ENCODE data around the gene UMOD.
"Not testable (repeated sequence)": the region's sequence is repeated elsewhere in the genome, so short reads cannot be mapped to it uniquely, and the experiment has no call there.

The UMOD gene

GRCh38 chr16:20321051-20321450, 31.5 kb downstream of the UMOD start:
- not testable (repeated sequence) for DNase-seq (ENCODE audit: low read depth)

- no peak for DNase-seq (ENCODE audit: low read depth)
Observed at GRCh38 chr16:20320592-20320991, 31.9 kb downstream of the UMOD start.

DNA sequence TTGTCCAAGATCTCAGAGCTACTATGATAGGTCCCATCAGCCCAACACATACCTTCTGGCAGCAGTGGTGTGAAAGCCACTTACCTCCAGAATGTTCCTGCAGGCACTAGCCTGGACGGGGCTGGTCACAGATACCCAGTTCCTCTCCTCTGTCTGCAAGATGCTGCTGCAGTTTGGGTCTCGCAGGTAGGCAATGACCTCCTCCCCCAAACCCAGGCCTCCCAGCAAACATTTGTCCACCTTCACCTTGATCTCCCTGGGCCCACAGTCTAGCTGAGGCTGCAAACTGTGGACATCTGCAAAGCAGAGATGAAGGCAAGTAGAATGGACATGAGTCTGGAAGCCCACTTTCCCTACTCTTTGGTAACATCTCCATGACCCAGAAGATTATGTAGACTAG, 32.3 kb downstream of the UMOD start:
- no peak for DNase-seq (ENCODE audit: low read depth)

GRCh38 chr16:20319406-20319805, 33.1 kb downstream of the UMOD start:
- no peak for DNase-seq (ENCODE audit: low read depth)

- DNase-seq (ENCODE audit: low read depth): no peak
Observed at GRCh38 chr16:20318437-20318836, 34.1 kb downstream of the UMOD start.

- no peak for DNase-seq (ENCODE audit: low read depth)
Observed at GRCh38 chr16:20318006-20318405, 34.5 kb downstream of the UMOD start.

DNA sequence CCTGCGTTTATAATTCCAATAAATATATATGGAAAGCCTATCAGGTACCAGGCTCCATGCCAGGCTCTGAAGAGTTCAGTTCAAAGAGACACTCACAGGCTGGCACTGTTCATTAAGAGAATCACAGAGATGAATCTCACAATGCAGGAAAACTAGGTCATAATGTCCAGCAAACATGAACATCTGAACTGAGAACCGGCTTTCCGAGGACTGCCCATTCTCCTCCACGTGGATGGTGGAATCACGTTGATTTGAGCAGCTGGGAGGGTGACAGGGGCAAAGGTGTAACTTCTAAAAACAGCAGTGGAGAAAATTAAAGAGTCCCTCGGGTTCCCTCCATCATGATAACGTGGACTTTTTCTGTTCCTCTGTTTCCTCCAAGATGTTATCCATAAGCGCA, 35.4 kb downstream of the UMOD start:
- DNase-seq (ENCODE audit: low read depth): no peak

- no peak for DNase-seq (ENCODE audit: low read depth)
Observed at GRCh38 chr16:20316715-20317114, 35.8 kb downstream of the UMOD start.

DNA sequence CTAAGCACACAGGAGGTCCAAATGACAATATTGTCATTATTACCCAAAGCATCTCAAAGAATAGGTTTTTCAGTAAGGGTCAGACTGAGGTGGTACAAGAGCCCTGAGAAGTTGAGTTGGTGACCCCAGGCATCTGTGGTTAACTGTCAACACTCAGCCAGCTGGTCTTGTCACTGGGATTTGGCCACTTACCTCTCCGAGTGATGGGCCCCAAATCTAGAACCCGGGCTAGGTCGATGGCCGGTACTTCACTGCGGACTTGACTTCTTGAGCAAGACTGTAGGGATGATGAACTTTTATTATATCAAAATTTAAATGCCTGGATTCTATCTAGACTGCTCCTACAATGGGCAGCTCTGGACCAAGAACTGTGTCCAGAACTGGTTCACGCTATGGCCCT, 36.8 kb downstream of the UMOD start:
- no peak for DNase-seq (ENCODE audit: low read depth)

- DNase-seq (ENCODE audit: low read depth): no peak
Observed at GRCh38 chr16:20314575-20314974, 37.9 kb downstream of the UMOD start.

- no peak for DNase-seq (ENCODE audit: low read depth)
Observed at GRCh38 chr16:20313741-20314140, 38.8 kb downstream of the UMOD start.

GRCh38 chr16:20312536-20313095, 39.9 kb downstream of the UMOD start:
- DNase-seq (ENCODE audit: low read depth): not testable (repeated sequence)

GRCh38 chr16:20311548-20311947, 41.0 kb downstream of the UMOD start:
- no peak for DNase-seq (ENCODE audit: low read depth)

GRCh38 chr16:20310421-20311395, 41.8 kb downstream of the UMOD start:
- DNase-seq (ENCODE audit: low read depth): no peak

DNA sequence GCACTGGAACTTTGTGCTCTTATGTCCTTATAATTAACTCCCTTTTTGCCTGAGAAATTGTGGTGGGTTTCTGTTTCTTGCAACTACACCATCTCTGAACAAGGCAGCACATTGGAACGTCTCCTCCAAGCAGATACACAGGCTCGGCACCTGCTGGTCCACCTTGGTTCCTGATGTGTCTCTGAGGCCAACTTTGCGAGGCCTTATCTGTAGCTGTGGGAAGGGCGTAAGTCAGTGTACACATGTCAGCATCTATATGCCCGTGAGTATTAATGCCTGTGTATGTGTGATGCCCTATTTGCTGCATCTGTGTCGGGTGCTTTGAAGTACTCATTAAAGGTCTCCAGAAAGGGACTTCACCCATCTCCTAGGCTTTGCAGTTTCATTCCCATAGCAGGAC, 42.7 kb downstream of the UMOD start:
- DNase-seq (ENCODE audit: low read depth): no peak

DNA sequence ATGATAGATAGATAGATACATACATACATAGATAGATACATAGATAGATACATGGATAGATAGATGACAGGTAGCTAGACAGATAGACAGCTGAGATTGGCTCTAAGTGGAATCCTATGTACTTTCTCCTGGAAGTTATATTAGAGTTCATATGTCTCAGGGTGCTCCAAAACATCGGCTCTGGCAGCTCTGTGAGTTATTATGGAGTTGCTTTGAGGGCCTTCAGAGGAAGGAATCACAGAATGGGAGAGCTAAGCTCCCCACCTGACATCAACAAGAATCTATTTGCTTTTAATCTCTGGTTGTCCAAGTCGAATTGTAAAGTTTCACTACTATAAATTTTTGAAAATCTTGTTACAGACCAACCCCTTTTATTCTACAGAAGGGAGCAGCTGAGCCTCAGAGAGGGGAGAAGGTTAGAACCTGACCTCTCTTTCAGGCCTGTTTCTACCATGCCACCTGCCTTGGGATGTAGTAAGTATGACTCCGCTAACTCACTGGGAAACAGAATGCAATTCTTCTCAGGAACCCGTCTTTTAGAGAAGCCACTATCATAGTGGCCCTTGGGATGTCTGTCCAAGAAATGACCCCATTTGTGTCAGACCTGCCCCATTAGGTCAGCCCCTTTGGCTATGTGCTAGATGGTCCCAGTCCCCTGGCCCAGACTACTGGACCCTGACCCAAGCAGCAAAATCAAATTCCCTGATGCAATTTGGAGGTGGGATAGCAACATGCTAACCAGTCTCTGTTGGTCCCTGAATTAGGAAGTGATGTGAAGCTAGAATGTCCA, 43.5 kb downstream of the UMOD start:
- DNase-seq (ENCODE audit: low read depth): no peak

DNA sequence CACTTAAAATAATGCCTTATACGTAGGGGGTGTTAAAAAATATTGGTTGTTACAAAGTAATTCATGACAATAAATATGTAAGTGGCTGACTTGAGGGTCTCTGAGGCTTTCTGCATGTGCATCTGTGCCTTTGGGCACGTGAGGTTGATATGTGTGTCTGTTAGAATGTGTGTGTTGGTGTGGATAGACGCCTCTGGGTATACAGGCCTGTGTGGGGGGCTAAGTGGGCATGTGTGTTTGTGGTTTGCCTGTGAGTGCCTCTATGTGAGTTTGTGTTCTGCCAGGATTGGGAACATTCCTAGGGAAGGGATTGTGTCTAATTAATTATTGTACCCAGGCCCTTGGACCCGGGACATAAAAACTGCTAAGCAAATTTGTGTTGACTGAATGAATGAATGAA, 44.2 kb downstream of the UMOD start:
- DNase-seq (ENCODE audit: low read depth): no peak

DNA sequence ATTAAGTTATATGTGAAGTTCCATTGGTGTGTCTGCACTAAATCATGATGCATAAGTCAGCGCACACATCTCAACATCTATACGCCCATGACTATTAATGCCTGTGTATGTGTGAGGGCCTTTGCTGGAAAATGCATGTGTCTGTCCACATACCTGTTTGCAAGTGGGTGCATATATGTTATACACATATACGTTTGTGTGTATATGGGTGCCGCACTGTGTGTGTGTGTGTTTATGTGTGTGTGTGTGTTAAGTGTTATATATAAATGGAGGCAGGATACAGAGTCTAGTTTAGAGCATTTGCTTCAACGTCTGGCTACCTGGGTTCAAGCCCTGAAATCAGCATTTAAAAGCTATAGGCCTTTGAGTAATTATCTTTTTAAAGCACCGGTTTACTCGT, 44.7 kb downstream of the UMOD start:
- DNase-seq (ENCODE audit: low read depth): no peak

- no peak for DNase-seq (ENCODE audit: low read depth)
Observed at GRCh38 chr16:20307240-20307671, 45.3 kb downstream of the UMOD start.

DNA sequence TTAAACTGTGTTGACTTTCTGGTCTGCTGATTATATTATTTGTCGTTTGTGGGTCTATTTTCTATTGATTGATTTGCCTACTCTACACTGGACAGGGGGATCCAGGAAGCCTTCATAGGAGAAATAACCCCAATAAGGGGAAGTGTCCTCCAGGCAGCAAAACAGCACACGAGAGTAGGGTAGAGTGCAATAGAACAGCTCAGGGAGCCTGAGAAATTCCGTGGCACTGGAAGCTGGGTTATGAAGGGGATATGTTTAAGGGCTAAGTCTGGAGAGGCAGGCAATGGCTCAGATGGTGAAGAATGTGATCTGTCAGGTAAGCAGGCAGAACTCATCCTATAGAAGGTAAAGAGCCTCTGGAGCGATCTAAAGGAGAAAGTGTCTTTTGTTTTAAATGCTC, 46.1 kb downstream of the UMOD start:
- no peak for DNase-seq (ENCODE audit: low read depth)

GRCh38 chr16:20303012-20303411, 49.5 kb downstream of the UMOD start:
- DNase-seq (ENCODE audit: low read depth): no peak

GRCh38 chr16:20302389-20302788, 50.1 kb downstream of the UMOD start:
- DNase-seq (ENCODE audit: low read depth): no peak

DNA sequence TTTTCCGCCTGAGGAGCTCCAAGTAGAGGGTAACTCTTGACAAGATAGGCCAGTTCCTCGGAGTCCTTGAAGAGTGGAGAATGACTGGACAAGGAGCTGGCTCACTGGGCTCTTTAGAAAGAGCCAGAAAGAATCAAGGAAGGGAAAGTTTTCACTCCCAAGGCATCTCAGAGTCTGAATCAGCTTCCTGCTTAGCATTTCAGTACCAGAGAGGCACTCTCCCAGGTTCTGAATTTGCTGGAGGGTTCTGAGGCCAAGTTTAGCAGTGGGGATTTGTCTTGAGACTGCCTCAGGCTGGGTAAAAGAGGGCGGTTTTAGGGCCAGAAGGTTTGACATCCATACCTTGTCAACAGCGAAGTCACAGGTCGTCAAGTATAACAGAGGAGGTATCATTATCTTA, 50.7 kb downstream of the UMOD start:
- no peak for DNase-seq (ENCODE audit: low read depth)
